Measurements from ENCODE around the gene GAL3ST2.
"Not testable (repeated sequence)": the region's sequence is repeated elsewhere in the genome, so short reads cannot be mapped to it uniquely, and the experiment has no call there.

GAL3ST2 gene

GRCh38 chr2:241820625-241821384, 44.2 kb downstream of the GAL3ST2 start:
- Histone ChIP-seq H3K79me2 (ENCODE audit: insufficient read depth, low read length) (no peaks in the 10 kb centered on the region), H3K9me3 (ENCODE audit: insufficient read depth, low read length, severe bottlenecking) (no peaks in the 10 kb centered on the region), H3K4me3 (ENCODE audit: low read depth in 1 of 2, low read length in 2 of 2) (no peak overlapping the region), H3K36me3 (ENCODE audit: insufficient read depth, low read length) (no peaks in the 10 kb centered on the region), H3K4me2 (ENCODE audit: insufficient read depth, low read length) (no peak overlapping the region), H2AFZ (ENCODE audit: low read depth, low read length) (no peak overlapping the region), H4K20me1 (ENCODE audit: insufficient read depth, low read length) (peaks cover 2% of the 10 kb centered on the region; the same call in 1 of the 2 replicates), H3K27me3 (ENCODE audit: insufficient read depth, low read length, poor library complexity) (no peaks in the 10 kb centered on the region), H3K4me1 (ENCODE audit: insufficient read depth, low read length) (no peaks in the 10 kb centered on the region), H3K9ac (ENCODE audit: low read depth, low read length) (no peak overlapping the region), H3K27ac (ENCODE audit: low read length) (no peak overlapping the region)
- no peak for ATAC-seq (ENCODE audit: insufficient read depth, low read depth)
- TF ChIP-seq EZH2 (IDR thresholded peaks at IDR 0.05; ENCODE audit: borderline replicate concordance, low read depth, low read length, severe bottlenecking) (no peak), CTCF (IDR thresholded peaks at IDR 0.05; ENCODE audit: borderline replicate concordance, extremely low read depth, low read length, poor library complexity, severe bottlenecking) (no peak)
- no peak for DNase-seq

DNA sequence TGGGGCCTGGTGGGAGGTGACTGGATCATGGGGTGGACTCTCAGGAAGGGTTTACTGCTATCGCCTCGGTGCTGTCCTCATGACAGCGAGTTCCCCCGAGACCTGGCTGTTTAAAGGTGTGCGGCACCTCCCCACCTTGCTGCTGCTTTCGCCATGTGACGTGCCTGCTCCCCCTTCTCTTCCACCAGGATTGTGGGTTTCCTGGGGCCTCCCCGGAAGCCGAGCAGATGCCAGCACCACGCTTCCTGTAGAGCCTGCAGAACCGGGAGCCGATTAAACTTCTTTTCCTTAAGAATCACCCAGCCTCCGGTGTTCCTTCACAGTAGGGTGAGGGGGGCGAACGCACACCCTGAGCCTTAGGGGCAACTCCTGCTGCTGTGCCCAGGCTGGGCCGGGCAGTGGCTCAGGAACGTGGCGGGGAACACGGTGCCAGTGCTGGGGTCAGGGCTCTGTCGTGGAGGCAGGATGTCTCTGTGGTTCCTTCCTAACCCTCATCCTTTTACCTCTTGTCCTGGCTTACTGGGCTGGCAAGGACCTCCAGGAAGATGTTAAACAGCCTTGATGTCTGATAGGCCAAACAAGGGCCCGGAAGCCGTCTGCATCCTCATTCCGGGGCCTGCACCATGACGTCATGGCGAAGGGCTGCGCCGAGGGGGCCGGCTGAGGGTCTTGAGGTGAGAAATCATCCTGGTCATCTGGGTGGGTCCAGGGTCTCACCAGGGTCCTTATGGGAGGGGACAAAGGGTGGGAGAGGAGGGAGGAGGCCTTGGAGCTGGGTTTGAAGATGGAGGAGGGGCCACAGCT, 45.0 kb downstream of the GAL3ST2 start:
- no peak overlapping the region for H3K4me2 ChIP-seq (ENCODE audit: insufficient read depth, low read length)
- no peaks in the 10 kb centered on the region for H3K4me1 ChIP-seq (ENCODE audit: insufficient read depth, low read length)
- H3K9me3 ChIP-seq (ENCODE audit: insufficient read depth, low read length, severe bottlenecking) = peaks cover under 1% of the 10 kb centered on the region
- H2AFZ ChIP-seq (ENCODE audit: low read depth, low read length) = no peak overlapping the region
- H4K20me1 ChIP-seq (ENCODE audit: insufficient read depth, low read length) = peaks cover 2% of the 10 kb centered on the region; the same call in 1 of the 2 replicates
- no peaks in the 10 kb centered on the region for H3K27me3 ChIP-seq (ENCODE audit: insufficient read depth, low read length, poor library complexity)
- no peak overlapping the region for H3K27ac ChIP-seq (ENCODE audit: low read length)
- no peaks in the 10 kb centered on the region for H3K79me2 ChIP-seq (ENCODE audit: insufficient read depth, low read length)
- no peak overlapping the region for H3K9ac ChIP-seq (ENCODE audit: low read depth, low read length)
- ATAC-seq (ENCODE audit: insufficient read depth, low read depth) (no peak), DNase-seq (no peak)
- H3K4me3 ChIP-seq (ENCODE audit: low read depth in 1 of 2, low read length in 2 of 2) = no peak overlapping the region
- no peak for TF ChIP-seq CTCF (IDR thresholded peaks at IDR 0.05; ENCODE audit: borderline replicate concordance, extremely low read depth, low read length, poor library complexity, severe bottlenecking)
- no peak for TF ChIP-seq EZH2 (IDR thresholded peaks at IDR 0.05; ENCODE audit: borderline replicate concordance, low read depth, low read length, severe bottlenecking)
- H3K36me3 ChIP-seq (ENCODE audit: insufficient read depth, low read length) = no peaks in the 10 kb centered on the region

DNA sequence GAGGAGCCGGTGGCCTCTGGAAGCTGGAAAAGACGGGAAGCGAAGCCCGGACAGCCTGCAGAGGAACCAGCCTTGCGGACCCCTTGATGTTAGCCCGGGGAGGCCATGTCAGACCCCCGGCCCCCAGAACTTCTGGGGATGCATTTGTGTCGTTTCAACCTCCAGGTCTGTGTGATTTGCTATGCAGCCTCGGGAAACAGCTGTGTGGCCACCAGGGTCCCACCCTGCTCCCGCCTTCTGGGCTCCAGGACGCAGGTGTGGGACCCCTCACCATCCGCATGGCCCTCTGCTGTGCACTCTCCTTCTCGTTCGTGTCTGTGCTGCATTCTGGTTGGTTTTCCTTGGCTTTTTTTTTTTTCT, 45.6 kb downstream of the GAL3ST2 start:
- Histone ChIP-seq H3K9ac (ENCODE audit: low read depth, low read length) (no peak overlapping the region), H3K9me3 (ENCODE audit: insufficient read depth, low read length, severe bottlenecking) (peaks cover 6% of the 10 kb centered on the region), H3K27me3 (ENCODE audit: insufficient read depth, low read length, poor library complexity) (no peaks in the 10 kb centered on the region), H3K4me1 (ENCODE audit: insufficient read depth, low read length) (no peaks in the 10 kb centered on the region), H3K36me3 (ENCODE audit: insufficient read depth, low read length) (no peaks in the 10 kb centered on the region), H3K4me3 (ENCODE audit: low read depth in 1 of 2, low read length in 2 of 2) (no peak overlapping the region), H2AFZ (ENCODE audit: low read depth, low read length) (no peak overlapping the region), H3K79me2 (ENCODE audit: insufficient read depth, low read length) (no peaks in the 10 kb centered on the region), H4K20me1 (ENCODE audit: insufficient read depth, low read length) (peaks cover 2% of the 10 kb centered on the region; the same call in 1 of the 2 replicates), H3K27ac (ENCODE audit: low read length) (no peak overlapping the region), H3K4me2 (ENCODE audit: insufficient read depth, low read length) (no peak overlapping the region)
- DNase-seq (no peak), ATAC-seq (ENCODE audit: insufficient read depth, low read depth) (no peak)
- TF ChIP-seq CTCF (IDR thresholded peaks at IDR 0.05; ENCODE audit: borderline replicate concordance, extremely low read depth, low read length, poor library complexity, severe bottlenecking) (no peak), EZH2 (IDR thresholded peaks at IDR 0.05; ENCODE audit: borderline replicate concordance, low read depth, low read length, severe bottlenecking) (no peak)

GRCh38 chr2:241823531-241824437, 47.2 kb downstream of the GAL3ST2 start:
- not testable (repeated sequence) for H3K27ac ChIP-seq (ENCODE audit: low read length); H3K27me3 ChIP-seq (ENCODE audit: insufficient read depth, low read length, poor library complexity); H4K20me1 ChIP-seq (ENCODE audit: insufficient read depth, low read length); H3K4me1 ChIP-seq (ENCODE audit: insufficient read depth, low read length); H3K4me2 ChIP-seq (ENCODE audit: insufficient read depth, low read length); H3K79me2 ChIP-seq (ENCODE audit: insufficient read depth, low read length); H2AFZ ChIP-seq (ENCODE audit: low read depth, low read length); H3K36me3 ChIP-seq (ENCODE audit: insufficient read depth, low read length); DNase-seq; ATAC-seq (ENCODE audit: insufficient read depth, low read depth); H3K9ac ChIP-seq (ENCODE audit: low read depth, low read length); H3K4me3 ChIP-seq (ENCODE audit: low read depth in 1 of 2, low read length in 2 of 2)
- peaks cover 10% of the 10 kb centered on the region for H3K9me3 ChIP-seq (ENCODE audit: insufficient read depth, low read length, severe bottlenecking)
